GM18520 (cell line): ENCODE data around the gene AATK.
A peak's percentile ranks its signal among the peaks of the same experiment; 100 is the strongest.

Experiments used
- ATAC-seq: cut with Tn5 transposase; IDR thresholded peaks from one replicate; pipeline ENCODE4 v1.9.1; 2021; ENCODE audit not compliant: unreplicated experiment

Gene AATK

GRCh38 chr17:81097134-81097942 is 68.7 kb downstream of the AATK start:
- no peak for ATAC-seq

- no peak for ATAC-seq
Observed at GRCh38 chr17:81096741-81097133, 69.3 kb downstream of the AATK start.

GRCh38 chr17:81095383-81095762 is 70.6 kb downstream of the AATK start:
- no peak for ATAC-seq

- ATAC-seq = peak; percentile 80
Observed at GRCh38 chr17:81094509-81095382, 71.3 kb downstream of the AATK start.

- no peak for ATAC-seq
Observed at GRCh38 chr17:81093619-81094508, 72.2 kb downstream of the AATK start.

GRCh38 chr17:81092518-81093095 is 73.4 kb downstream of the AATK start:
- no peak for ATAC-seq

- no peak for ATAC-seq
Observed at GRCh38 chr17:81091774-81092517, 74.1 kb downstream of the AATK start.

GRCh38 chr17:81091154-81091553 is 74.9 kb downstream of the AATK start:
- ATAC-seq = no peak

GRCh38 chr17:81090361-81091136 is 75.5 kb downstream of the AATK start:
- no peak for ATAC-seq

- ATAC-seq = no peak
Observed at GRCh38 chr17:81086789-81087551, 79.1 kb downstream of the AATK start.

GRCh38 chr17:81085420-81085911 is 80.6 kb downstream of the AATK start:
- no peak for ATAC-seq

- ATAC-seq = no peak
Observed at GRCh38 chr17:81084680-81085419, 81.2 kb downstream of the AATK start.

- no peak for ATAC-seq
Observed at GRCh38 chr17:81083125-81083765, 82.8 kb downstream of the AATK start.

GRCh38 chr17:81082177-81083073 is 83.6 kb downstream of the AATK start:
- no peak for ATAC-seq

- no peak for ATAC-seq
Observed at GRCh38 chr17:81081222-81082176, 84.5 kb downstream of the AATK start.
